ENCODE results near the gene HMX3. TPM values are rescaled to one million over a fixed set of nuclear protein-coding genes. Genes with fewer than 3 reads are reported as not detected.

The HMX3 gene
- 0.45 TPM in 1 of 2 replicates, not detected in the other for total RNA-seq (2014; rRNA removed; shearing (Covaris generic))

DNA sequence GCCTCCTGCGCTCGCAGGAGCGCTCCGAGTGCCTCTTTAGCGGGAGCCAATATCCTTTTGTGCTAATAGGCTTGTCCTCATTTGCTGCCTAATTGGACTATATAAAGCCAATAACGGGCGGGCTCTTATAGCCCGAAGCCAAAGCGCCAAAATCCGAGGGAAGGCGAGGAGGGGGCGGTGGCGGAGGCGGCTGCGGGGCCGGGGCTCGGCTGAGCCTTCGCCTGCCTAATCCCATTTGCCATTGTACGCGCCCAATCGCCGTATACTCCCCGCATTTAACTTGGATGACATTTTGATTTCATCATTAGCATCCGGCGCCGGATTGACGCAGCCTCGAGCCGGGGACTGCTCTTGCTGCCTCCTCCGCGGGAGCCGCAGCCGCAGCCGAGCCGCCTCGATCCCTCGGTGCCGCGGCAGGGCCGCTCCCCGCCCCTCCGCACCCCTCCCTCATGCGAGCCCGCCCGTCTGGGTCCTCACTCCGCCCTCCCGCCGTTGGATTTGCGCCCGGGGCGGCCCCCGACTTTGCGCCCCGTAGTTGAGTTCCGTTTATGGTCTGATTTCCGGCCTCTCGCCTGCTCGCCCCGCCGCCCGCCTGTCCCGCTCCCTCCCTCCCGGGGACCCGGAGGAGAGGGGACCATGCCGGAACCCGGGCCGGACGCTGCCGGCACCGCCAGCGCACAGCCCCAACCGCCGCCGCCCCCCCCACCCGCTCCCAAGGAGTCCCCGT lies at the start of gene HMX3:
HMX3 (plus strand) TSS at position 556 of the 727 bp plus-strand sequence; CDS start at position 637, 81 bp downstream.
- DNase-seq (ENCODE audit: low spot score) = no peak

DNA sequence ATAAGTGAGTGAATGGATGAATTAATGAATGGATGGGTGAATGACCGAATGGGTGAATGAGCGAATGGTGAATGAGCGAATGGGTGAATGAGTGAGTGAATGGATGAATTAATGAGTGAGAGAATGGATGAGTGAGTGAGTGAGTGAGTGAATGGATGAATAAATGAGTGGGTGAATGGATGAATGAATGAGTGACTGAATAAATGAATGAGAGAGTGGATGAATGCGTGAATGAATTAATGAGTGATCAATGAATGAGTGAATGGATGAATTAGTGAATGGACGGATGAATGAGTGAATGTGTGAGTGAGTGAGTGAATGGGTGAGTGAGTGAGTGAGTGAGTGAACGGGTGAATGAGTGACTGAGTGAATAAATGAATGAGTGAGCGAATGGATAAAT lies 49.5 kb upstream of the HMX3 start:
- DNase-seq (ENCODE audit: low spot score) = no peak

DNA sequence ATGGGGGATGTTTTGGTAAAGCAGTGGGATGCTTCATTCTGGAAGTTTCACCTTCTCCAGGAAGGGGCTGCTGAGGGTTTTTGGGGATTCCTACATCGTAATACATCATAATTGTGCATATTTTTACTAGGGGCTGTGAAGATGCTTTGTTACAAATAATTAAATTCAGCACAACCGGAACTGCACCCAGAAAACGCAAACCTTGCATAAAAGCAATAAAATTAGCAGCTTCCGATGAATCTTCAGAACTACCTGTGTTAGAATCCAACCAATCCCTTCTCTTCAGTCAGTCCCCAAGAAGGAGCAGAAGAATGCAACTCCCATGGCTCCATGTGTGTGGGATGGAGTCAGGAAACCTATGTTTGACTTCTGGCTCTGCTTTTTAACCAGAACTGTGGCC lies 48.4 kb upstream of the HMX3 start:
- DNase-seq (ENCODE audit: low spot score) = no peak

DNA sequence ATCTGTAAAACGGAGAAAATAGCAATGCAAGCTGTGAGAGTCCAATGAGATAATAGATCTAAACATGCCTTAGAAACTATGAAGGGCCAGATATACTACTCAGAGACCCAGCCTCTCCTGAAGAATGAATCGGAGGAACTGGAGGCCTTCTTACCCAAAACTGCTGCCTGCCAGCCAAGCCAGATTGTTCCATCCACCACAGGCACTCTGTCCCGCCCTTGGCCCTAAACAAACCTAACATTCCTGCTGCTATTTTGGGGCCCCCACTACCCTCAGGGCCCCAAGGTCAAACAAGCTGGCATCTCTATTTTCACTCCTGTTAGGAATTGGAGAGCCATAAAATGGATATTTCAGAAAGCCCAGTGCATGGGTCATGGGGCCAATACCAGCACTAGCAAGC lies 48.0 kb upstream of the HMX3 start:
- no peak for DNase-seq (ENCODE audit: low spot score)

DNA sequence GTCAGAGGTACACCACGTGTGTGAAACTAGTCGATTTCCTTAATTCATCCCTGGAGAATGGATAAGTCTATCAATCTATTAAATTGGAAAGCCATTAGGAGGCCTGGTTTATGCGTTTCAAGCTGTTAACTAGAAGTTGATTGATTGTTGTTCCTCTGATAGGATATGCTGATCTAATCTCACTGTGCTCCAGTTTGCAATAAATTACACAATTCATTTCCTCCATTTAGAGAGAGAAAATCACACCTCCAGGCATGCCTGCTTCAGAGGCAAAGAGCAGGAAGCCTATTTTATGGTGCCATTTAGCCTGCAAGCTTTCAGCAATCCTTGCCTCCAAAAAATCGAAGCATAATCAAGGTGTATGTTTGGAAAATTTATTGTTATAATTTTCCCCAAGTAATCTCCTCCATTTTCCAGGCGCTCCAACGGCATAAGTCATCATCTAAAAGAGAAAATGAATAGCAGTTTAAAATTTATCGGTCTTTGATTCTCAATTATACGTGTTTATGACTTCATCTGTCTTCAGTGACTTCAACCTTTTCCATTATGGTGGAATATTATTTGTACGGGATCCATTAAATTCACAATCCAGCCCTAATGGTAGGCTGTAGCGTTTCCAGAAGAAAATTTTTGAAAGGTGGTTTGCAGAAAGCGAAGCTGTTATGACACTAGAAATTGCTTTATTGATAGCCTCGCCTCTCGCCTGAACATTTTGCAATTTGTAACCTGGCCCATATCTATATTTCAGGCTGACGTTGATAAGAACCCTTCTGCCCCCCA lies 42.9 kb upstream of the HMX3 start:
- DNase-seq (ENCODE audit: low spot score) = no peak

DNA sequence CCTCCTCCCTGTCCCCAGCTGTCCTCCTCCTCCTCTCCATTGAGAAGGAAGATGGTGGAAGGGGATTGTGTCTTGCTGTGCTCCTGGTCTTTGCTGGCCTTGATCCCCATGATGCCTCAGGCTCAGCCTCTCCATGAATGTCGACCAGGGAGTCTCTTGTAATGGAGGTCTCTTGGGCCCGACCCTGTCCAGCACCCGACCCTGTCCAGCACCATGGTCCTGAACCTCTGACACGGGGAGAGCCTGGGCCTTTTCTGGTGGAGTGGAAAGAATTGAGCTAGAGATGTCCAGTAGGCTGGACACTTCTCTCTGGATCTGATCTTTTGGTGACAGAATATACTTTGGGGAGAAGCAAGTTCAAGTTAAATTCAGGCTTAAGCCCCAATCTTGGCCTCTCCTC lies 42.3 kb upstream of the HMX3 start:
- no peak for DNase-seq (ENCODE audit: low spot score)

DNA sequence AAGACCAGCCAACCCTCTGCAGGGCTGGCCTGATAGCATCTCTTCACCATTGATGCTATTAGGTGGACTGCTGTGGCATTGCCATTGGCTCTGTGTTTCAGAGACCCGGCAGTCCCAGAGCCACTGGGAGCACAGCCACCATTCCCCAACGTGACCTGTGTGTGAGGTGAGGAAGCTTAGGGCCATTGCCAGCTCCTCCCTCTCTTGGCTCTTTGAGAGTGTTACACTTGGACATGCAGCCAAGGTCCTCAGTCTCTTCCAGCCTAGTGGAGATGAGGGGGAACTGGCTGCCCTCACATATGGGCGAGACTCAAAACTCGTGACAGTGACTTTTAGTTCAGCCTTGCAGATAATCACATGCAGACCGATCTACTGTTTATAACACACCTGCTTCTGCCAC lies 39.3 kb upstream of the HMX3 start:
- no peak for DNase-seq (ENCODE audit: low spot score)

DNA sequence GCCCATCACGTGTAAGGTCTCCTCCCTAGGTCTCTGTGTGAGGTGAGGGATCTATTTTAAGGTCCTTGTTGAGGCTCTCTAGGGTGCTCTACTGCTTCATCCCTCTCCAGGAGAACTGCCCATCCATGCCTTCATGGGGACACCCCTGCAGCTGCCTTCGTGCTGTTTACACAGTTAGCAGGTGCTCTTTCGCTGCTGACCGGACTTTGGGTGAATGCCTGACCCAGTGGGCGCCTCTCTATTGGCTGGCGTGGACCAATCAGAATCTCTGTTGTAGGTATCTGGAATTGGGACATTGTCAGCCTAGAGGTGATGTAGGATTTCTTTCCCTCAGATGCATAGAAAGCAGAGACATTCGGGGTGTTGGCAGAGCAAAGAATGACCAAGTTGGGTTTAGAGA lies 38.7 kb upstream of the HMX3 start:
- DNase-seq (ENCODE audit: low spot score) = no peak

DNA sequence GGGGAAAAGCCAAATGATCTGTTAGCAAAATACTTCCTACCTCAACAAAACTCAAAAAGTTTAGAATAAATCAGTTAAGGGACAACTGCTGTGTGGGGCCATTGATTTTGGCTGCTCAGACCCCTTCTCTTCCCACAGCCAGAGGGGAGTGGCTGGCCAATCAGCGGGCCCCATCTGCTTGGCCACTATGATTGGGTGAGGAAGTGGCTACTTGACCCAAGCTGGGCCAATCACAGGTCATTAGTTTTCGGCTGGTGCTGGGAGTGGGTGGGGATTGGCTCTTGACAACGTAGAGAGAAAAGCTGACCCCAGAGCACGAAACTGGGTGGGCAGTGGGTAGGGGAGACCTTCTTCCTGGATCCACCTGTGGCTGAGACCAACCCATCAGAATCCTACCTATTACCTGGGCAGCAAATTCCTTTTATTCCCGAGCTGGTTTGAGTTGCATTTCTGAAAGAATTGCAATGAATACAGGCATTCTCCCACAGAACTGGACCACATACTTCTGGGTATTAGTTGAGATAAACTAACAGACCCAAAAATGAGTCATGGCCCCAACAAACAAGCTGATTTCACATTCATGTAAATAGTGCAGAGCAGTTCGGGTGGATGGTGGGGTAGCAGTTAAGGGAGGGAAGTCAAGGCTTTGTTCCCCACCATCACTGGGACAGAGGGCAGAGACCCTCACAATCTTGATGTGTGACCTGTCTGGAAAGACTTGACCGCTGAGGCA lies 35.6 kb upstream of the HMX3 start:
- DNase-seq (ENCODE audit: low spot score) = peak; percentile 44

DNA sequence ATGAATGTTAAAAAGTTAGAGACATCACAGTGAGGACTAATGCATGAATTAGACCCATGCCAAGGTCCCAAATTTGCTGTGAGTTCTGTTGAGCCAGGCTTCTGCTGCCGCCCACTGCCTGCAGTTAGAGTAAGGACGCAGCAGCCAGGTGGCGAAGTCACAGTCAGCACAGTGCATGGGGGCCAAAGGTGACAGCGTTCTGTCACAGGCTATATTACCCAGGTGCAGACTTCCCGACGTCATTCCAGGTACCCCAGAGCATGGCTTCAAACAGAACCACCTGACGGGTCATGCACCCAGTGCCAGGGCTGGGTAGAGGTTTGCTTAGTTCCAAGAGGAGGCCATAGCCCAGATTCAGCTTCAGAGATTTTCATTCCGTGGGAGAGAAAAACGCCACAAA lies 33.9 kb upstream of the HMX3 start:
- no peak for DNase-seq (ENCODE audit: low spot score)

DNA sequence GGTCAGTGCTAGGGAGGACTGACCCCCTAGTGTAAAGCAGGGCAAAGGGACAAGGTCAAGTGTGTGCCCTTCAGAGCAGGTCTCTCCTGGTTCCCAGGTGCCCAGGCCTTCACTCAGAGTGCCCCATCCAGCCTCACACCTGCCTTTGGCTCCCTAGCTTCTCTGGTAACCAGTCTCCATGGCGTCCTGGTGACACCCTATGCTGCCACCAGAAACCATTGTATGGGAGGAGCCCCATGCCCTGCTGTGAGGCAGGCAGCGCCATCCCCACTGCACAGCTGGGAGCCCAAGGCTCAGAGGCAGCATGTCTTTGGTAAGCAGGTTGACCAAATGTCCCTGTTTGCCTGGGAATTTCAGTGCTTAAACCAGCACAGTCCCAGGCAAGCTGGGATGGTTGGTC lies 33.1 kb upstream of the HMX3 start:
- no peak for DNase-seq (ENCODE audit: low spot score)

DNA sequence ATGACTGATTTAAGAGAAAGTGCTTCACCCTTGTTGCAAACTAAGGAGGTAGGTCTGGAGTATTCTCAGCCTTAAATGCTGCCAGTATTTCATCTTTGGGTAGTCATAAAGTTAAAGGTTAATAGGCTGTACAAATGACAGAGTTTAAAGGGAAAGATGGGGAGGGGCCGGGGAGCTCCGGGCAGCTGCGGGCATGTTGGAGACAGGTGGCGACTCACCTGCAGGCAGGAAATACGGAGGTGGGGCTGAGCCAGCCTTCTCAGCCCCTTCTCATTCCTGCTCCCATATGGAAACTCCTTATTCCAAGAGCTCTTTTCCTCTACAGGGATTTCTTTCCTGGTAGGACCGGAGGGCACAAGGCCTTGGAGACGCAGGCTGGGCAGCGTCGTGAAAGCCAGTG lies 31.8 kb upstream of the HMX3 start:
- no peak for DNase-seq (ENCODE audit: low spot score)

DNA sequence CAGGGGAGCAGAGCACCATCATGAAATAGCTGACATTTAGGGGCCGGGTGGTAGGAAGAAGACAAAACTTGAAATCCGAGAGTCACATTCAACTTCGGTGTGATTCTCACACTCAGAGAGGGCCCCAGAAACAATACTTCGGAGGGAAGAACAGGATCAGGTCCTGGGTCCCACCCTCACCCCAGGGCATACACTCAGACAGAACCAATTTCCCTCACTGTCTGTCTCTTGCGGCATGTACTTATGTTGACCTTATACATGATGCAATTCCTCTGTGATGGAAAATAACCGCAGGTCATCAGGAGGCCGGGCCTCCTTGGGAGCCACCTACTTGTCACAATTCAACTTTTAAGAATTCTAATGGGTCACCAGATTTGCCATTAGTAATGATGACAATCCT lies 26.3 kb upstream of the HMX3 start:
- DNase-seq (ENCODE audit: low spot score) = peak; percentile 69

DNA sequence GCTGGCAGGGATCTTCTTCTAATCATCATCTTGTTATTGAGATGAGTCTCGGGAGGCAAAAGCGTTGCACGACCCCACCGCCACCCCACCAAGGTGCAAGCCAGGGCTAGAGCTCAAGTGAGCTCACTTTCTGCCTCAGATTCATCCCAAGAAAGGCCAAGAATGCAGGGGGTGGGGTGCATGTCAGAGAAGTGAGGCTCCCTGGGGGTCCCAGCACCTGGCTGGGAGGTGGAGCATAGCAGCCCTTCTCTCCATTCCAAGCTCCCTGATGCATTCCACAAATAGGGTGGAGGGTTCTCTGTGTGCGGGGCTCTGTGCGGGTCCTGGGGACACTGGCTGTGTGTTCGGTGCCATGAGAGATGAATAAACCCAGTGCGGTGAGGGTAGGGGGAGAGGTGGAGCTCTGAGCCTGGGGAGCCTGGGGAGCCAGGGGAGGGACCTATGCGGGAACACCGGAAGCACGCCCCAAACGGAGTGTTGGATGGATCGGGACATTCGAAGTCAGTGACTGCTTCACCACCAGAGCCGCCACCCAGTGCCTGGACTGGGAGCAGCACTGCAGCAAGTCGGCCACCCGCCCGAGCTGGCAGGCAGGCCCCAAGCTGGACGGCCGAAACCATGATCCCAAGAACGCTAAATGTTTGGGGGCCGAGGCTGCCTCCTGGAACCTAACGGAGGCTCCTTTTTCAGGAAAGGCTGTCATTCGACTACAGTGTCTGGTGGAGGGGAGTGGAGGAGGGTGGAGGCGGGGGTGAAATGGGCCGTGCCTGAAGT lies 17.9 kb upstream of the HMX3 start:
- no peak for DNase-seq (ENCODE audit: low spot score)

DNA sequence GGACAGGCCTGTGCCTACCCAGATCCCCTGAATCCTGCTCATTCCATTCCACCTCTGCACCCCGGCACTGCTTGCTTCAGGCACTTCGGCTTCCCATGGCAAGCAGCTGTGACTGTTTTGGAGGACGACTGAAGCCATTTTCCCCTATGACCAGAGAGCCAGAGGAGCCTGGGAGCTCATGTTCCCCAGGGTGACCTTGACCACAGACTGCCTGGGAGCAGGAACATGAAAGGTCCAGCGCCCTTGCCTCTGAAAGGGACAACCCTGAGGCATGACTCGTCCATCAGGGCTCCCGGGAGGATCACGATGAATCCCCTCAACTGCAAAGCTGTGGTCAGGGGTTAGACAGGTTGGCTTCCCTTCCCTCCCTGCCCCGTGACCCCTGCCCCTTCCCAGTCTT lies 16.7 kb upstream of the HMX3 start:
- DNase-seq (ENCODE audit: low spot score) = no peak

DNA sequence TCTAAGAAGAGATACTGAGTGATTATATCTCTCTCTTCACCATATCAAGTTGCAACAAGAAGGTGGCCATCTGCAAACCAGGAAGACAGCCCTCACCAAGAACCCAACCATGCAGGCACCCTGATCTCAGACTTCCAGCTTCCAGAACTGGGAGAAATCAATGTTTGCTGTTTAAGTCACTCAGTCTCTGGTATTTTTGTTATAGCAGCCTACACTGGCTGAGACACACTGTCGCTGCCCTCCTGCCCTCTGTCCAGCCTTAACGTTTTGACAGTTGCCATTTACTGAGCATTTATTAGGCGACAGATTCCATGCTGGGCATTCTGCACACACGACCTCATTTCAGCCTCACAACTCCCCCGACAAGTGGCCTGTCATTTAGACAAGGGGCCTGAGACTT lies 9.5 kb upstream of the HMX3 start:
- no peak for DNase-seq (ENCODE audit: low spot score)

DNA sequence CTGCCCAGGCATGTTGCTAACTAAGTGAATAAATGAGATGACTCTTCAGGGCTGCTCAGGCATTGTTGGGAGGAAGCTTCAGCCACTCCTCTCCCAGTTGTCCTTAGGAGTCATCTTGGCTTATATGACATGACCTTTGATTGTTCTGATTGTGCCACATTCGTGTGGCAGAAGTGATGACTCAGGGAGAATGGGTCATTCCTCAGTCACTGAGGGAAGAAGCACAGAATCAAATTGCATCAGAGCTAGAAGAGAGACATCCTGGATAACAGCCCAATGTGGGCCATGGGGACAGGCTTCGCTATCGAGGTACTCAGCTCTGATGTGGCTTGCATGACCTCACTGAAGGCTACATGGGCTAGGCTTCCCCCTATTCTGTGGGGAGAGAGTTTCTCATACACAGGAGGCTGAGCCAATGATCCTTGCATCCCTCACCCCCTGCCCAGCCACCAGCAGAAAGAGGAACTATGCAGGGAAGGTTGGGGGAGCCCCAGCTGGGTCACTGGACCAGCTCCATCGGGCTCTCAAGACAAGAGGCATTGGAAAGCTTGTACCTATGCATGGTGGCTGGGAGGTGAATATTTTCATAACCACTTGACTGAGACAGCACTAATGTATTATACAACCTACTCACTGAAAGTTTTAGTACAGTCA lies 6.0 kb upstream of the HMX3 start:
- no peak for DNase-seq (ENCODE audit: low spot score)

DNA sequence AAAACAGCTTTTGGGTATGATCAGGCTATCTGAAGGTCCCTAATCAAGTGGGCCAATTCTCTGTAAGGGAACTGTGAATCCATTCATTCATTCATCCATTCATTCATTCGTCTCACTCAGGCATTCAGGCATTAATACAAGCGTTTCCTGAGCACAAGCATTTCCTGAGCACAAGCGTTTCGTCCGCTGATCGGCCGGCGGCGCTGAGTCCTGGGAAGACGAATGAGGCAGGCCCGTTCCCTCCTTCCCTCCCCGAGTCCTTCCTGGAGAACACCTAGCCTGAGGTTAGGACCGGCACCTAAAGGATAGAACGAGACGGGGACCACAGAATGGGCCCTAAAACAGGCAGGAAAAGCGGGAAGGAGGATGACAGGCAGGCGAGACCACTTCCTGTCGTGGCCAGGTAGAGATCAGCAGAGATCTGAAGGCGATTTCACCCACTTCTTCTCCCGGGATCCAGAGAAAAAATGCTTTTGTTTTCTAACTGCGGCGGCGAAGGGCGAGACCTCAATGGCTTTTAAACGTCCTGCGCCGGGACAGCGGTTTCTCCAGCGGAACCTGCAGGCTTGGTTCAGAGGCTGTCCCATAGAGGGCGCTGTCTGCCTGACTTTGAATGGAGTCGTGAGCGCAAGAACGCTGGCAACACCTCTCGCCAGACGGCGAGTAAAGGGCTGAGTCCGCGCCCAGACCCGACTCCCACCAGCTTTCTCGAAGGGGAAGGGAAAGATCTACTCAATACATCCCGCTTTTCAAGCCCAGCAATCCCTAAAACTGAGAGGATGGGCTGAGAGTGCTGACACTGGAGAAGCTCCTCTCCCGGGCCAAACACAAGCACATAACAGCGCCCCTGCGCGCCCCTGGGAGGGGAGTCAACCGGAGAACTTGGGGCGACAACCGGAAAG lies 2.9 kb upstream of the HMX3 start:
- peak; percentile 77 for DNase-seq (ENCODE audit: low spot score)

DNA sequence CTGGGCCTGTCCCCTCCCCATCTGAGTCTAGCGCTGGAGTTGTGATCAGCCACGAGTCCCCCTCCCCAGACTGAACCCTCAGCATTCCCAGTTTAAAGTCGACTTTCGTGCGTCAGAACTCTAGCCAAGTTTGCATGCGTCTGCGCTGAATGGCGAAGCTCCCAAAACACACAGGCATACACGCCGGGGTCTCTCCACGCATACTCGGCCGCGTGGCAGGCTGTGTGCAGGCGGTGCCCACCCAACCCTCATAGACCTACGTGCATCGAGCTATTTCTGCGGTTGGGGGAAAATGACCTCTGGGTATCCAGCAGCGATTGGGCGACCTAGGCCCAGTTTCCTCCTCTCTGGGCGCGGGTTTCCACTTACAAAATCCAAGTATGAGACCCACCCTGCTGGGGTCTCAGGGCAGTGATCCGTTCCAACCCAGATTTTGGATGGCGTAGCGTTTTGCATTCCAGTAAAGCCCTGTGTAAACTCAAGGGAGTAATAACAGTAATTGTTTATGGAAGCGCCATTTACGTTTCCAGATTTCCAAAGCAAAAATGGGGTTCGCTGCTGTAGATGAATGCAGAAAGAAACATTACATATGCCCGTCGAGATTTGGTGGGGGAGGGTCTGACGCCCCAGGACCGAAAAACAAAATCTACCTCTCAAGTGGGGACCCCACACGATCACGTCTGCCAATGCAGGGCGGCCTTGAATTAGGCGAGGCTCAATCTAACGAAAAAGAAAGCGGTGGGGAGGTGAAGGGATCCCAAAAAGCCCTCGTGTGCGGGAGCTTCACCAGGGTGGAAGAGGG lies 2.0 kb upstream of the HMX3 start:
- DNase-seq (ENCODE audit: low spot score) = no peak

All from H4 (cell line).